Measurements from ENCODE around the gene ZSCAN20.

ZSCAN20 gene

DNA sequence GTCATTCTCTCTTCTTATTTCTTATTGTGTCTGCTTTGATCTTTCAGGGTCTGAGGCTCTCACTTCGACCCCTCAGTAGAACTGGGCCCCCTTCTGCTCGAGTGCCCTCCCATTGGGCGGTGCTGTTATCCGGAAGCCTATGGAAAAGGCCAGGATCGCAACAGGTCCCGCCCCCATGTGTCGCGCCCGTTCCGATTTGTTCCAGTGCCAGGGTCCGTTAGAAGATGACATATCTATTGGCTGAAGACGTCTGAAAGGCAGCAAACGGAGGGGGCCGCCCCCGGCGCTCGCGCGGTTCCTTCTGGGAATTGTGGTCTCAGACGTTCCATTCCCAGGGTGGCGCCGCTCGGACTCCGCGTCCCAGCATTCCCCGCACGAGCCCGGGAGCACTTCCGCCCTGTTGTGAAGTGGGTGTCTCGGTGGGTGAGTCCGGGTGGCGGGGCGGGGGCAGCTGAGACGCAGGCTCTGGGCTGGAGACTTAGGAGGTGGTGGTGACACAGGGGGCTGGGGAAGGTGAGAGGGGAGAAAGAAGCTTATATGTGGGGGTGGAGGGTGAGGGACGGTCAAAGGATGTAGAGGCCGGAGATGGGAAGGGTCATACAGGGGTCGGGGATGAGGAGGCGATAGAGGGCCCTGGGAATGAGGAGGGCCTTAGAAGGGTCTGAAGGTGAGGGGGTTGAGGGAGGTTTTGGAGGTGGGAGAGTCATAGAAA lies at the start of gene ZSCAN20:
TSS of gene ZSCAN20 (plus strand) at position 377 of the 712 bp plus-strand sequence. CDS start 6,644 bp downstream, outside the sequence.
- H3K4me3 ChIP-seq (ENCODE audit: low read depth, low read length): peak within 1 kb of the TSS; percentile 91
- TF ChIP-seq, protein P1, sequence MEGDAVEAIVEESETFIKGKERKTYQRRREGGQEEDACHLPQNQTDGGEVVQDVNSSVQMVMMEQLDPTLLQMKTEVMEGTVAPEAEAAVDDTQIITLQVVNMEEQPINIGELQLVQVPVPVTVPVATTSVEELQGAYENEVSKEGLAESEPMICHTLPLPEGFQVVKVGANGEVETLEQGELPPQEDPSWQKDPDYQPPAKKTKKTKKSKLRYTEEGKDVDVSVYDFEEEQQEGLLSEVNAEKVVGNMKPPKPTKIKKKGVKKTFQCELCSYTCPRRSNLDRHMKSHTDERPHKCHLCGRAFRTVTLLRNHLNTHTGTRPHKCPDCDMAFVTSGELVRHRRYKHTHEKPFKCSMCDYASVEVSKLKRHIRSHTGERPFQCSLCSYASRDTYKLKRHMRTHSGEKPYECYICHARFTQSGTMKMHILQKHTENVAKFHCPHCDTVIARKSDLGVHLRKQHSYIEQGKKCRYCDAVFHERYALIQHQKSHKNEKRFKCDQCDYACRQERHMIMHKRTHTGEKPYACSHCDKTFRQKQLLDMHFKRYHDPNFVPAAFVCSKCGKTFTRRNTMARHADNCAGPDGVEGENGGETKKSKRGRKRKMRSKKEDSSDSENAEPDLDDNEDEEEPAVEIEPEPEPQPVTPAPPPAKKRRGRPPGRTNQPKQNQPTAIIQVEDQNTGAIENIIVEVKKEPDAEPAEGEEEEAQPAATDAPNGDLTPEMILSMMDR (IDR thresholded peaks at IDR 0.05; ENCODE audit: insufficient read depth, low read length, missing control alignments): no peak
- ChIA-PET POLR2A (interaction anchor here (0.6 to 1.0 kb wide), 2 partner anchors 13 to 140 kb away, joined by 3 read pairs; no protein-coding TSS in a partner anchor), CTCF (interaction anchor here (0.8 to 11.0 kb wide), 21 partner anchors 9 to 359 kb away, joined by 3 to 436 read pairs (median 6); no protein-coding TSS in a partner anchor)
- peak; percentile 88 for DNase-seq (ENCODE audit: low read depth, low spot score)

DNA sequence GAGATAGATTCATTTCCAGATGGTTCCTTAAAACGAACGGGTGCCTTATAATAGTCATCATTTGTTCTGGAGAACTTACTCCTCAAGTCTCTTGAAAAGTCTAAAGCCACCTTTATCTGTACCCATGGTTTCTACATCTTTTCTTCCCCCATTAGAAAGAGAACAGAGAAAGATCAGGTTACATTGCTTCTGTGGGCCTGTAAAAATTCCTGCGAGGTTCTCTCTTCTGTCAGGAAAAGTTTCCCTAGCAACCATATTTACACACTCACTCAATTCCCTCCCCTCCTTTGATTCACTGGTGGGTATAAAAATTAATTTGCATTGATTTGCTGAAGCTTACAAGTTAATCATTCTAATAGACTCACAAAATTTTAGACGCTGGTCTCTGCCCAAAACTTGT lies 48.2 kb upstream of the ZSCAN20 start:
- CTCF ChIA-PET: interaction anchor here (1.2 kb wide), 1 partner anchor 46 kb away, joined by 5 read pairs; no protein-coding TSS in a partner anchor
- POLR2A ChIA-PET: no interaction called here
- no peak overlapping the region for H3K4me3 ChIP-seq (ENCODE audit: low read depth, low read length)
- no peak for DNase-seq (ENCODE audit: low read depth, low spot score)
- TF ChIP-seq, protein P1 (IDR thresholded peaks at IDR 0.05; ENCODE audit: insufficient read depth, low read length, missing control alignments): no peak

DNA sequence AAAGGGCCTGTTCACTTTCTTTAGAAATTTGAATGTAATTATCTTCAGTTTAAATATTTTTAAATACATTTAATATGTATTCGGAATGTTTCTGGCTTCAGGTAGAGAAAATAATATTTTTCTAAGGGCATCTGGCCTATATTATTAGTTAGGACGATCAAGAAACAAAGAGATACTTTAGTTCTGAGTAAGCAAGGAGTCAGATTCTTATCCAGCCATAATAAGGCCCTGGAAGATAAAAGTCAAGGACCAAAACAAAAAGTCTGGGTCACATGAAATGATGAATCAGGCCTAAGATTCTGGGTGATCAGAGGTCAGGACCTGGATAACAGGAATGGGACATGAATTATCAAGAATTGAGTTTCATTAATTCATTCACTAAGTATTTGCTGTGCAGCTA lies 47.8 kb upstream of the ZSCAN20 start:
- TF ChIP-seq, protein P1 (IDR thresholded peaks at IDR 0.05; ENCODE audit: insufficient read depth, low read length, missing control alignments): no peak
- ChIA-PET CTCF (interaction anchor here (1.2 kb wide), 1 partner anchor 45 kb away, joined by 5 read pairs; no protein-coding TSS in a partner anchor), POLR2A (no interaction called here)

DNA sequence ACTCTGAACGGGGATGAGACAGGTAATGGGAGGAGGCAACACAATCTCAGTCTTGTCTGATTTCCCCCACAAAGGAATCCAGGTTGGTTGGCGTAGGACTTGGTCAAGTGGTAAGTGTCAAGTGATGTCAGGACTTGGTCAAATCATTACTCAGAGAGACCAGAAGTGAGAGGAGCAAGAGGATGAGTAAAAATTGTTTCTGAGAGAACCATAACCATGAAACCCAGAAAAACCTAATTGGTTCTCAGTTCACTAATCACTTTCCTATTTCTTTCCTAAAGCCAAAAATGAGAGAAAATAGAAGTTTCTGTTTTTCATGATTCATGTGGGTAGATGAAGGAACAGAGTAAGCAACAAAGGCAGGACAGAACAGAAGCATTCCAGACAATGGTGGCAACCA lies 46.5 kb upstream of the ZSCAN20 start:
- POLR2A ChIA-PET: no interaction called here
- CTCF ChIA-PET: no interaction called here
- no peak overlapping the region for H3K4me3 ChIP-seq (ENCODE audit: low read depth, low read length)
- no peak for DNase-seq (ENCODE audit: low read depth, low spot score)
- TF ChIP-seq, protein P1 (IDR thresholded peaks at IDR 0.05; ENCODE audit: insufficient read depth, low read length, missing control alignments): no peak

More for the DNA sequence above, 47.8 kb upstream of the ZSCAN20 start:
- no peak overlapping the region for H3K4me3 ChIP-seq (ENCODE audit: low read depth, low read length)
- no peak for DNase-seq (ENCODE audit: low read depth, low spot score)

DNA sequence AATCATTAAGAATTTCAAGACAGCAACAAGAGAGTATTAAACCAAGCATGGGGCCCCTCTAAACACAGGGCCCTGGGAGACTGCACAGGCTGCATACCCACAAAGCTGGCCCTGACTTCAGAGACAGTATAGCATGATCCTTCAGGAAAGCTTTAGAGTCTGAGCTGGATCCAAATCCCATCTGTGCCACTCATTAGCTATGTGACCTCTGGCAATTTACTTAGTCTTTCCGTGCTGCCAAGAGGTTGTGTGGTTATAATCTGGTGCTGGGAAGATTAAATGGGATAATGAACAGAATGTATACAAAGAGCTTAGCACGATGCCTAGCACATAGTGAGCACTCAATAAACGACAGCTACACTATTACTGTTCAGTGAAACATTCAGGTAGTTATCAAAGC lies 45.5 kb upstream of the ZSCAN20 start:
- TF ChIP-seq, protein P1 (IDR thresholded peaks at IDR 0.05; ENCODE audit: insufficient read depth, low read length, missing control alignments): no peak
- no peak for DNase-seq (ENCODE audit: low read depth, low spot score)
- CTCF ChIA-PET: interaction anchor here (0.7 to 2.9 kb wide), 3 partner anchors 29 to 45 kb away, joined by 3 to 11 read pairs (median 6); partner anchors contain the start of gene ZSCAN20
- no peak overlapping the region for H3K4me3 ChIP-seq (ENCODE audit: low read depth, low read length)
- POLR2A ChIA-PET: no interaction called here

DNA sequence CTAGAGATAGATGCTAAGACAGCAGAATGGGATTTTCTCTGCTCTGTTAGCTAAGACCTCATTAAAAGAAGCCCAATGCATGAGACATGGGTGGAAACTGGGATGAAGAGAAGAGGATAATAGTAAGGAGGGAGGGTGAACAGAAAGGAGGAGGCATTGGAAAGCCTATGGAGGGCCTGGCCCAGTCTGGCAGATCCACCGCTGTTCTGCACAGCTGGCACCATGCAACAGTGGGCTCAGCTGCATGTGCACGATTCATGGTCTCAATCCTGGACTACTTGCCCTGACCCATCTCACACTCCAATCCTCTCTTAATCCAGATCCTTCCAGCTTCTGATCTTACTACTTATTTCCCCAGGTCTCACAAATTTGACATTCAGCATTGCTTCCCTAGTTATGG lies 43.8 kb upstream of the ZSCAN20 start:
- ChIA-PET POLR2A (no interaction called here), CTCF (interaction anchor here (1.1 to 2.9 kb wide), 4 partner anchors 27 to 133 kb away, joined by 3 to 11 read pairs (median 4); no protein-coding TSS in a partner anchor)
- TF ChIP-seq, protein P1 (IDR thresholded peaks at IDR 0.05; ENCODE audit: insufficient read depth, low read length, missing control alignments): no peak
- no peak for DNase-seq (ENCODE audit: low read depth, low spot score)
- H3K4me3 ChIP-seq (ENCODE audit: low read depth, low read length): peak overlapping the region; percentile 18
